GM18951 (cell line): ENCODE measurements around the gene HJURP.

Experiments
- POLR2A ChIP-seq: IDR thresholded peaks from 4 replicates; pipeline ENCODE4 v1.6.1; 2011; ENCODE audit warnings: mild to moderate bottlenecking; ENCODE audit not compliant: insufficient read length, insufficient read depth; ENCODE audit errors: extremely low read depth
- in situ Hi-C: fragments of 300-500 bp; cut with MboI; formaldehyde crosslinking; loops from one replicate; pipeline ENCODE4 v1.12.0; 2022; ENCODE audit warnings: low sequenced_read_pairs, mixed read lengths, inconsistent platforms; ENCODE audit not compliant: unreplicated experiment

The HJURP gene

DNA sequence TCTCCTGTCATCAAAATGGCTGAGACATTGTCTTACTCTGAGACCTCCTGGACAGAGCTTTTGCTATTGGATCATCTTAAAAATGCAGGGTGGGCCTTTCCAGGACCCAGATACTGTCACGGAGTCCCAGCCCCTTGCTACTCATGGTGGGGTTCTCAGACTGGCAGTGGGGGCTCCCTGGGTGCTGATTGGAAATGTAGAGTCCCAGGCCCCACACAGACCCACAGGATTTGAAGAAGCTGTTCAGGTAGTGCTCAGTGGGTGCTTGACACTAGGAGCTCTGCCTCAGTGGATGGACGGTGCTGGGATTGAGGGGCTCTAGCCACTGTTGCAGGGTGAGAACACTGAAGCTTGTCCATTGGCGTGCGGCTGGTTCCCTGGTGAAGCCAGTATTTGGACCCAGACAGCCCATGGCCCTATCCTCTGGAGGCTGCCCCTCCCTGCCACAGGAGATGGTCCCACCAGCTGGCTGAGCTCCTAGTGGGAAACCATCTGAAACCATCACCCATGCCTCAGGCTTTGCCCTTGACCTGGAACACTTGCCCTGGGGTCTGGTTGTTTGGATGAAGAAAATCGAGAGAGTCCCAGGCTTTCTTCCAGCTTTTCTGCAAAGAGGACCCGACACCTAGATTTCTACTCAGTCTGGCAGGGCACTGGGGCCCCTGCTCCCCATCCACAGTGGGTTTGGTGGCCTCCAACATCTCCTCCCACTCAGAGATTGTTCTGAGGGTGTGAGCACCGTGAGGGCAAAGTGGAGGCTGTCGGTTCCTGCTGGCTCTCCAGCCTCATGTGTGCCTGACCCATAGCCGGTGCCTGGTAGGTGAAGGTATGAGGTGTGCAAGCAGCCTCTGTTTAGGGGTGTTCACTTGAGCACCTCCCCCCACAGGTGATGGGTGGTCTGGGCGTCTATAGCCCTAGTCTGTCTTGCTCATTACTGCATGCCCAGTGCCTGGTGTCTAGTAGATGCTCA, 46.1 kb downstream of the HJURP start:
- in situ Hi-C loops = loop anchor here (10.0 kb wide), 1 partner anchor 343 kb away; no protein-coding TSS in a partner anchor
- no peak for TF ChIP-seq POLR2A

- TF ChIP-seq POLR2A = no peak
- in situ Hi-C loops = loop anchor here (10.0 kb wide), 1 partner anchor 343 kb away; no protein-coding TSS in a partner anchor
These were observed 47.0 kb downstream of the HJURP start for GRCh38 chr2:233807215-233807865.

GRCh38 chr2:233803994-233804393, 50.3 kb downstream of the HJURP start:
- TF ChIP-seq POLR2A = no peak
- in situ Hi-C loops = loop anchor here (10.0 kb wide), 1 partner anchor 339 kb away; no protein-coding TSS in a partner anchor

DNA sequence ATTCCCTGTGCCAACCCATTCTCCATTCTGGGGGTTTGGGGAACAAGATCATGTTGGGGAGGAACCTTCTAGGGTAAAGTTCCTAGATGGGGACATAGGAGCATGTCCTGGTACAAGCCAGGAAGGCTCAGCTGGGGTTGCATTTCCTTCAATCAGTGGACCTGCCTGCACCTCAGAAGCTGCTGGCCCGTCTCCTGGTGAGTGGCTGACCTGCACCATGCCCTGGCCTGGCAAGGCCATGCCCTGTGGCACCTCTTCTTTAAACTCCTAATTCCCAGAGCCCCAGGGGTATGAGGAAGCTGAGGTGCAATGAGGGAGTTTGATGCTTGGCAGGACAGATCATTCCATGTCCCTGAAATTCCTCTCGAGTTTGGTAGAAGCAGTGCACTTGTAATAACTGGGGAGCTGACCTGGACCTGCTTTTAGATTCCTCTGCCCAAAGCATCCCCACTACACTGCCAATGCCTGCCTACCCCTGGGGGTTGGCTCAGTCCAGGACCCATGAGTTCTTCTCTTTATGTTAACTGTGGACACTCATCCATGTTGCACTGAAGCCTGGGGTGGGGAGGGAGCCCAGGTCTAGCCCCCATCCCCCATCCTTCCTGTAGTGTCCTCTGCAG, 50.9 kb downstream of the HJURP start:
- in situ Hi-C loops = loop anchor here (10.0 kb wide), 1 partner anchor 339 kb away; no protein-coding TSS in a partner anchor
- no peak for TF ChIP-seq POLR2A

- in situ Hi-C loops = loop anchor here (10.0 kb wide), 1 partner anchor 337 kb away; no protein-coding TSS in a partner anchor
- no peak for TF ChIP-seq POLR2A
These were observed 52.1 kb downstream of the HJURP start for GRCh38 chr2:233802132-233802815.

GRCh38 chr2:233801357-233802131, 52.8 kb downstream of the HJURP start:
- in situ Hi-C loops = loop anchor here (10.0 kb wide), 1 partner anchor 337 kb away; no protein-coding TSS in a partner anchor

DNA sequence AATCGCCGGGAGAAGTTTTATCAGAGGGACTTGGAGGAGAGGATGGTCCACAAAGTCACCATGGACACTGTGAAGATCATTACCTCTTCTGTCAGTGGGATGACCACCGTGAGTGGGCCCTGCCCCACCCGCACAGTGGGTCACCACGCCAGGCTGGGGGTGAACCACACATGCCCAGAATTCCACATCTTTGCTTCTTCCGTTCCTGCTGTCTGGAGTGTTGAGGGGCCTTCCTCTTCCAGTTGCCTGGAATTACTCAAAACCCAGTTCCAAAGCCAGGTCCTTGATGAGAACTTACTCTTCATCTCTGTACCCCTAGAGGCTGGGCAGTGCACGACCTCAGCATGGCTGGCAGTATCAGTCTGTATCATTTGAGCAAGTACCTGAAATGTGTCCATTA, 54.1 kb downstream of the HJURP start:
- TF ChIP-seq POLR2A = no peak
- in situ Hi-C loops = loop anchor here (10.0 kb wide), 1 partner anchor 335 kb away; no protein-coding TSS in a partner anchor

More at GRCh38 chr2:233801357-233802131, 52.8 kb downstream of the HJURP start:
- TF ChIP-seq POLR2A = no peak

GRCh38 chr2:233799716-233800115, 54.6 kb downstream of the HJURP start:
- in situ Hi-C loops = loop anchor here (10.0 kb wide), 1 partner anchor 335 kb away; no protein-coding TSS in a partner anchor
- no peak for TF ChIP-seq POLR2A

DNA sequence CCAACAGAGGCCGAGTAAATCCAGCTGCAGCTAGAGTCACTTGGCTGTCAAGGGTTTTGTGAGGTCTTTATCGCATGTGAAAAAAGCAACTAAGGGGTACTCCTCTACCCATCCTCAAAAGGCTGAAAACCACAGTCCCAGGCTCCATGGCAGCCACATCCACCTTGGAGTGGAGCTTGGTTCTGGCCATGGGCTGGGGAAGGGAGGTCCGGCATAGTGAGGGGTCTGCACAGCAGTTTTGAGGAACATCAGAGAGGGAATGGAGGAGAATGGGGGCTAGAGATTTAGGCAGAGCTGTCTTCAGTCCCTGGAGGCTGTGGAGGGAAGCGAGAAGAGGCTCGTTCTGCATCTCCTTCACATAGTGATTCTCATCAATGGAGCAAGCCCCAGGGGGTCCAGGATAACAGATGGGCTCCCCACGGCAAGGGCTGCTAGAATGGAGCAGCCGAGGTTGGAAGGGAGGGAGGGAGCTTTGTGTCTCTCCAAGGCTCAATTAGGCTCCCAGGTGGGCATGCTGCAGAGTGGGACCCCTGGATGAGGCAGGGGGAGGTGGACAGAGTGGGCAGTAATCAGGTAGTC, 55.2 kb downstream of the HJURP start:
- TF ChIP-seq POLR2A = no peak
- in situ Hi-C loops = no loop called here

DNA sequence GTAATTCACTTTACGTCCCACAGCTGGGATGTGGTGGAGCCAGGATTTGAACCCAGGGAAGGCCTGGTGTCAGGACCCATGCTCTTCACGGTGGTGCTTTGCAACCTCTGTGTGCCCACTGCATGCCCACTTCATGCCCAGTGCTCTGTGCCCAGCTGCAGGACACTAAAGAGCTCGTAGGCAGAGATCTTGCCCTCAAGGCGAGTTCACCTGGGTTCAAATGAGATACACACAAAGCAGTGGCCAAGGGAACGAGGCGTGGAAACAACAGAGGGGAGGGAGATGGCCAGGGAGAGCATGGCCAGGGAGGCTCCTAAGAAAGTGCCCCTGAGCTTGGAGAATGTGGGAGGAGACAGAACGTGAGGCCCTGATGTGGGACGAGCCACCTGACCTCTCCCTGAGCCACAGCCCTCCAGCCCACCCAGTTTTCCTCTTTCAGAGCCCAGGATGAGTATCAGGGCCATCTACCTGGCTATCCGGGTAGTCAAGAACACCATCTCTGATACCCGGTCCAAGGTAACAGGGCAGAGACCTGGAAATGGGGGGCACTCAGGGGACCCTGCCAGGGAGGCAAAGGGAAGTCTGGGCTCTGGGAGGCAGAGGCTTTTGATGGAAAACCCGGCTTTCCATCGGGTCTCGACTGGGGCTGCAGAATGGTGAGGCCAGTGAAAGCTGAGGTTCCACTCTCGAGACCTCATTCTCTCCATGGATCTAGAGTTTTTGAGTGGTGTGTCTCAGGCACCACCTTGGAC, 55.8 kb downstream of the HJURP start:
- no peak for TF ChIP-seq POLR2A
- in situ Hi-C loops = no loop called here

- TF ChIP-seq POLR2A = no peak
- in situ Hi-C loops = no loop called here
These were observed 58.1 kb downstream of the HJURP start for GRCh38 chr2:233796254-233796653.
